NCI-H345 (cell line): Measurements from ENCODE around the gene RPS6KA5.
"Not testable (repeated sequence)": the region's sequence is repeated elsewhere in the genome, so short reads cannot be mapped to it uniquely, and the experiment has no call there.

Source experiments
- DNase-seq: peaks from one replicate; lab custom pipeline; 2025; lab: John Stamatoyannopoulos, UW

The RPS6KA5 gene

DNA sequence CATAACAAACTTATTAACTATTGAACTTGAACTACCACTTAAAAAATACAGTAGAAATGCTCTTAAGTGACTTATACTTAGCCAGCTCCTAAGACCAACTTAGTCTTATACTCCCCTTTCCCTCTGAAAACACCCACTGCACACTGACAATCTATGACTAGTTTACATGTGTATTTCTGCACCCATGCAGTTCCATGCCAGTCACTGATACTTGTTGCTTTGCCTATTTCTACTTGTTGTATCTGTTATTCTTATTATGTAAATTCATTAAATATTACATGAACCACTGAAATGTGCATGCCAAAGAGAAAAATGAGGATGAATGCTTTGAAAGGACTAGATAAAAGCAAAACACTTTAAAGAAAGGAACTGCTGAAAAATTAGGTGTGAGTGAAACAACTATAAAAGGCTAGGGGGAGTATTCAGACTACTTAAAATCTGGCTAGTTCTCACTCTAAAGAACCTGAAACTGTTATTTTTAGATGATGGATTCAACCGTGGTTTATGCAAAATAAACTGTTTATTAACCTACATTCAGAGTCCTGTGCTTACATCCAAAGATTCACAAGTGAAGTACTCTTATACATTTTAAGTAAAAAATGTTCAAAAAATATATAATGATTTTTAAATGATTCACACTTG is 74.7 kb downstream of the RPS6KA5 start:
- DNase-seq: no peak

DNA sequence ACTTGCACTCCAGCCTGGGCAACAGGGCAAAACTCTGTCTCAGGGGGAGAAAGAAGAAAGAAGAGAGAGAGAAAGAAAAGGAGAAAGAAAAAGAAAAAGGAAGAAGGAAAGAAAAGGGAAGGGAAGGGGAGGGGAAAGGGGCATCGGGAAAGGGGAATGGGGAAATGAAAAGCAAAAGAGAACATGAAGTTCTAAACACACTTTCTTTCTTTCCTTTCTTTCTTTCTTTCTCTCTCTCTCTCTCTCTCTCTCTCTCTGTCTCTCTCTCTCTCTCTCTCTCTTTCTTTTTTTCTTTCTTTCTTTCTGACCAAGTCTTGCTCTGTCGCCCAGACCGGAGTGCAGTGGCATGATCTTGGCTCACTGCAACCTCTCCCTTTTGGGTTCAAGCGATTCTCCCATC is 76.9 kb downstream of the RPS6KA5 start:
- DNase-seq: no peak

DNA sequence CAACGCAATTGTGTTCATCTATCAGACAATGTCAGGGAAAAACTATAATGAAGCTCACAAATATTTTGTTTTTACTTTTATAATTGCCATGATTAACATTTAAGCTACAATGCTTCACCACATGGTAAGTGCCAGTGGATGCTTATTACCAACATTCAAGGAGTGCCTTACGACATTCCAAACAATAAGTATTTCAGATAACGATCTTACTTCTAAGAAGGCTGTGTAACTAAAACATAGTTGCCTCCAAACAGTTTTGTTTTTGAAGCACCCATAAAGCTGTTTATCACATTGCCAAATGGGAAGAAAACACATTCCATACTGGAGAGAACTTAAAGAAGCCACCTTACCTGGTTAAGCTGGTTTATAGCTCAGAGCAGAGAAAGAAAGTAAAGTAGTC is 78.8 kb downstream of the RPS6KA5 start:
- DNase-seq: no peak

DNA sequence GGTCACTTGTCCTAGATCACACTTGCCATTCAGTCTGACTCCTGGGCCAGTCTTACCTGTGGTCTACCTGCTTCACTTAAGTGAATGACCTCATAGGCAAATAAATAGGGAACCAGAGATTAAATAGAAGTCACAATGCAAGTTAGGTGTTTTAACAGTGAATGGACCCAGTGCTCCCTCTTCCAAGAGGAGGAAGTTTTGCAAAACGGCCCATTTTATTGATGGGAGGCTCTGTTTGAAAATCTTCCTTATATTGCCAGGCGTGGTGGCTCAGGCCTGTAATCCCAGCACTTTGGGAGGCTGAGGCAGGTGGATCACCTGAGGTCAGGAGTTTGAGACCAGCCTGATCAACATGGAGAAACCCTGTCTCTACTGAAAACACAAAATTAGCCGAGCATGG is 79.8 kb downstream of the RPS6KA5 start:
- not testable (repeated sequence) for DNase-seq

DNA sequence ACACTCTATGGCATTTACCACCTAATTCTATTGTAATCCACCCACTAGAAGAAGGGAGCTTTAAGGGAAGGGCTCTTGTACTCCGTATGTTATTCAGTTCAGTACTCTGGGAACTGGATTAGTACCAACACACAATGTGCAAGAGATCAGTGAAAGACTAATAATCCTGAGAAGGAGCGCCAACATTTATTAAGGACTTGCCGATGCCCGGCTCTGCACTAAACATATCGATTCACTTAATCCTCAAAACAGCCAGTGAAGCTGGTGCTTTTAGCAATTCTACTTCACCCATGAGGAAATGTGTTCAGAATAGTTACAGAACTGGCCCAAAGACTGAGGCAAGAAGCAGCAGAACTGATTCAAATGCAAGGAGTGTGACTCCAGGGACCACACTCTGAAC is 80.9 kb downstream of the RPS6KA5 start:
- no peak for DNase-seq

DNA sequence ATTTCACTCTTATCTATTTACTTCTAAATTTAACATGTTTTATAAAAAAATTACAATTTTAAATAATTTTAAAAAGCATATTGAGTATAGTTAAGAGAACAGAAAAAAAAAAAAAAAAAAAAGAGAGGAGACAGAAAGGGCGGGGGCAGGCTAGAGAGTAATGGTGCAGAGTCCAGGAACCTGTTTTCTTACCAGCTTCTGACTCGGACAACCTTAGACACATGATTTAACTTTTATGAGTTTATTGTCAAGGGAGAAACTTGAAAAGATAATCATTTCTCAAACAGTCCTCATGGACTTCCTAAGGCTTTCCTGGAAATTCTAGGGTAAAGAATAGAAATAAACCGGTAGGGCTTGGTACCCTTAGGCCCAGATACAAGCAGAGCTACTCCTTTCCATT is 84.3 kb downstream of the RPS6KA5 start:
- no peak for DNase-seq

DNA sequence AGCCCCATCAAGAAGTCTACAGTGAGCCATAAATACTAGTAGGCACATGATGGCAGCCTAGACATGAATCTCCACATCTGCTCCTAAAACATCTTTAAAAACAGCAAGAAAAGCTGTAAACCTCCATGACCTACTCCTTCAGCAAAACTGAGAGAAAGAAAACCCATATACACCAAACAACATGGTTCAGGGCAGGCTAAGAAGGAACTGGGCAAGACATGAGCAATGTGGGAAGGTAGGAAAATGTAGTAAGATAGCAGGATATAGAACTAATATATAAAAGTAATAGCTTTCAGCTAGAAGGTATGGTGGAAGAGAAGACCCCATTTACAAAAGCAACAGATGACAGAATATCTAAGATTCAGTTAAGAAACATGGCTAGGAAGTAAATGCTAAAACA is 88.8 kb downstream of the RPS6KA5 start:
- DNase-seq: no peak

DNA sequence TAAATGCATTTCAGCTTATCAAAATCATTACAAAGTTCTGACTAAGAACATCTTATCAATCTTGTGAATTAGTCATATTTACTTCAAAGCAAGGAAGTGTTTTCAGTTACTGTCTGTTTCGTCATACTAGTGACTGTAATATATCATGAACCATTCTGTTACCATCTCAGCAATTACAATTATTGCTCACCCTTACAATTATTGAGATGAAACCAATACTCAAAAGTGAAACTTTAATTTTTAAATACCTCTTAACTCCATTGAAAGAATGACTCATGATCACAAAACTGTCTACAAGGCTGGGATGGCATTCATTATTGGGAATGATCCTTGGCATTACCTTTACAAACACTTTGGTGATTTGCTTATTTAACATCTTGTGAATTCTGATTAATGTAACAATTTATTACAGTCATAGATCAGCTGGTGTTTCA is 90.3 kb downstream of the RPS6KA5 start:
- DNase-seq: no peak

DNA sequence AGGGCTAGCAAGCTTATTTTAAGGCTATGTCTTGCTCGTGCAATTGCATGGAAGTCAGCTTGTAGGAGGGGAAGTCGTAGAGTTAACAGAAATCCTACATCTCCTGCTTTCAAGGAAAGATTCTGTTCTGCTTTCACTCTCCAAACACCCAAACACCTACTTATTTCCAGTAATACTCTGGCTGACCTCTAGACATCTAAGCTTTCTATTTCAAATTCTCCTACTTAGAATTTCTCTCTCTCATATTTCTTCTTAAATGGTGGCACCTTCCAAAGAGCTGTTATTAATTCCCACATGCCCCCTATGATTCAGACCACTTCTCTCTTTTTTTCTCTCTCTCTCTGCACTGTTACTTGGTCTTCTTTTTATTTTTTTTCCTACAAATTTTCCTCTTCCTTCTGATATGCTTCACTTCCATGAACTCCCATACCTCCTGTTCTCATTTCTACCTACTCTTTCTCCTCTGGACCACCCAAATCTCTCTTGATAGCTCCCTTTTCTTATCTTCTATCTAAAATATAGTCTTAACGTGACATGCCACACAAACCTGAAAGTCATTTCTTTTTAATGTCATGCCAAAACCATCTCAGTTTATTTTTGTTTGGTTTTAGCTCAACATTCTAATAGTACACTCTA is 90.8 kb downstream of the RPS6KA5 start:
- DNase-seq: no peak

DNA sequence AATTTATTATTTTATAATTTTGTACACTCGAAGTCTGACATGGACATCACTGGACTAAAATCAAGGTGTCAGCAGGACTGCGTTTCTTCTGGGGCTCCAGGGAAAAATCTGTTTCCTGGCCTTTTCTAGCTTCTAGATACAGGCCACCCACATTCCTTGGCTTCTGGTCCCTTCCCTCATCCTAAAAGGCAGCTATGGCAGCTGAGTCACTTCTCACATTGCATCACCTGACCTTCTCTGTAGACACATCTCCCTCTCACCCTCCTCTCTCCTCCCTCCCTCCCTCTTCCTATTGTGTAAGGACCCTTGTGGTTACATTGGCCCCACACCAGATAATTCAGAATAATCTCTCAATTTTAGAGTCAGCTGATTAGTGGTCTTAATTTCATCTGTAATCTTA is 92.4 kb downstream of the RPS6KA5 start:
- DNase-seq: no peak

DNA sequence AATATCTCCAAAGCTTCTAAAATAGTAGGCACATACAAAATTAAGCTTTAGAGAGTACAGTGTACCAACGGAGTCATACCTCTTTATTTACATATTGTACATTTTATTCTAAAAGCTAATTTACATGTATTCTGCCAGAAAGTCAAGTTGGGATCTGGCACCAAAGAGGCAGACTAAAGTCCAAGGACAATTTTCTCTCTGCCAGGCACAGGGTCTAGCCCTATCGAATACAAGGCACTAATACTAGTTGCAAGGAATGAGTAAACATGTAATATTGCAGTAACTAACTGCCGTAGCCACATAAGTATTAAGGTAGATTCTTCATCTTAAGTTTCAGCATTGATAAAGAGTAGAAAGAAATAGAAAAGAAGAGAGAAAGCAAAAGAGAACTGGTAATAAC is 93.9 kb downstream of the RPS6KA5 start:
- DNase-seq: no peak

DNA sequence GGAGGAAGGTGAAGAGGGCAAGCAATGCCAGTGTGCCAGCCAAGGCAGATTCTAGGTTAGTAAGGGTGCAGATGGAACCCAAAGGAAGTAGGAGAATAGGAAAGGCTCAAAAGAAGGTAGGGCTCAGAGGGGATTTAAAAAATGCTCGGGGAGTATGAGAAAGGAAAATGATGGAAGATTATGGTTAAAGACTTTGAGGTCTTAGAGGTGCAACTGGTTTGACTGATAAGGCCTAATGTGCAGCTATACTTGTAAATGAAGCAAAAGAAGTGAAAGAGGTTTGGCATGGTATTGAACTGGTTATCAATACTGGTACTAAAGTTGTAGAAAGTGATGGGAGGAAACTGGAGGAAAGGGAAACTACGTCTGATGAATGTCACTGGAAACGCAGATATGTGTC is 94.7 kb downstream of the RPS6KA5 start:
- no peak for DNase-seq

DNA sequence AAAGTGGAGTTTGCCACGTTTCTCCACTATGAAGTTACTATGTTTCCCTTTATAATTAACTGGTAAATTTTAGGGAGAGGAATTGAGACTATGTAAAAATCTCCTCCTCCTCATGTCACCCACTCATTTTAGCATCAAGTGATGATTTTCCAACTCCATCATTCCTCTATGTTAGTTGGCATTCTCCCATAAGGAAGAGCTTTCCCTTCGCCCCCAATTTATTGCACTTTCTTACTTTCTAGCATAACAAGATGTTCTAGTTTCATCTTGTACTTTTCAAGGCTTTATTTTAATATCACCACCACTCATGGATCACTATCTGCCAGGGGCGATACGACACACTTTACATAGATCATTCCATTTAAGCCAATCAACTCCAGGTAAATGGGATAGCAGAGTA is 97.1 kb downstream of the RPS6KA5 start:
- no peak for DNase-seq

DNA sequence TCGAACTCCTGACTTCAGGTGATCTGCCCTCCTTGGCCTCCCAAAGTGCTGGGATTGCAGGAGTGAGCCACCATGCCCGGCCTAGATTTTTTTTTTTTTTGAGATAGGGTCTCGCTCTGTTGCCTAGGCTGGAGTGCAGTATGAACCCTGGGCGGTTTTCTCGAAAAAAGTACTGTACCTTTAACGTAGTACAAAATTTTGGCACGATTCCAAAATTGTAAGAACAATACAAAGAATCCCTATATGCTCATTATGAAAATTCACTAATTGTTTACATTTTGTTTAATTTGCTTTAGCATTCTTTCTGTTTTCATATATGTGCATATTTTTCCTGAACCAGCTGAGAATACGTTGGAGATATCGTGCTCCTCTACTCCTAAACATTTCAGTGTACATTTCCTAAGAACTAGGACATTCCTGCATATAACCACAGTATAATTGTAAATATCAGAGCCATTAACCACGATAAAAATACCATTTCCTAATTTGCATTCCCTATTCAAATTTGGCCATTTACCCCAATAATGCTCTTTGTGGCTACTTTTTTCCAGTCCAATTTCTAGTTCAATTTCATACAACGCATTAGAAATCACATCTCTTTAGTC is 97.8 kb downstream of the RPS6KA5 start:
- DNase-seq: no peak

DNA sequence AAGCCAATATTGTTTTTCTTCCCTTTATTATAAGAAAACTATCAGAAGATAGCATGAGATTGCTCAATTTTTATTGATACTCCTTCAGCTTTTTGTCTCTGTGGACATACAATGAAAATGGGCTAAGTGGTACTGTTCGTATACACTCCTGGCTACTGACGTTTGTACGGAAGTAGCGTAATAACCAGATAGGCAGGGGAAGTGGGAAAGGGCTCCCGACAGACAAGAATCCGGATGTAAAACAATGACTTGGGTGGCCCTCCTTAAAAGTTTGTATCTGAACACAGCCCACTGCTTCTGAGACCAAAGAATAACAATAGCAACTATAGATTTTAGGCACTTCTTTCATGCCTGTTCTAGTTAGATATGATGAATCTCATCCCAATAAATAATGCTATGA is 99.6 kb downstream of the RPS6KA5 start:
- no peak for DNase-seq

DNA sequence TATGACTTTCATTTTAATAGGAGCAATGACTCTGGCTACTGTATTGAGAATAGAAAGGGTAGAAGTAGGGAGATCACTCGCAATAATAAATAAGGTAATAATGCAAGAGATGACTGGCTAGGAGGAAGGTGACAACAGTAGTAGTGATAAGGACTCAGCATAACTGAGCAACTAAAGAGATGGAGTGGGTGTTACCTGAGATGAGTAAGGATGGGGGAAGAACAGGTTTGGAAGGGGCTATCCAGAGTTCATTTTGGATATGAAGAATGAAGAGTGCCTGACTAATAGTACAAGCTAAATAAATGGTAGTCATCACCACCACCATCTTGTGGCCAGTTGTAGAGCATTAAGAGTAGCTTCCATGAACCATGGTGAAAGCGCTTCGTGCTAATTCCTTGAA is 101.1 kb downstream of the RPS6KA5 start:
- no peak for DNase-seq

DNA sequence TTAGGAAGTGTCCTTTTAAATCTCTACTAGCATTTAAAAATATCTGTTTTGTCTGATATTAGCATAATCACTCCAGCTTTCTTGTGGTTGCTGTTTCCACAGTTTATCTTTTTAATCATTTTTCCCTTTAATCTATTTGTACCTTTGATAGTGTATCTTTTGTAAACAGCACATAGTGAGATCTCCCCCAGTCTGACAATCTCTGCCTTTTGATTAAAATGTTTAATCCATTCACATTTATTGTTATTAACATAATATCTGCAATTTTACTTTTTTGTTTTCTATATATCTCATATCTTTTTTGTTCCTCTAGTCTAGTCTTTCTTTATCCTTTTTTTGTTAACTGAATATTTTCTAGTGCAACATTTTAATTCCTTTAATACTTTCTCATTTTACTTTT is 104.2 kb downstream of the RPS6KA5 start:
- DNase-seq: no peak

DNA sequence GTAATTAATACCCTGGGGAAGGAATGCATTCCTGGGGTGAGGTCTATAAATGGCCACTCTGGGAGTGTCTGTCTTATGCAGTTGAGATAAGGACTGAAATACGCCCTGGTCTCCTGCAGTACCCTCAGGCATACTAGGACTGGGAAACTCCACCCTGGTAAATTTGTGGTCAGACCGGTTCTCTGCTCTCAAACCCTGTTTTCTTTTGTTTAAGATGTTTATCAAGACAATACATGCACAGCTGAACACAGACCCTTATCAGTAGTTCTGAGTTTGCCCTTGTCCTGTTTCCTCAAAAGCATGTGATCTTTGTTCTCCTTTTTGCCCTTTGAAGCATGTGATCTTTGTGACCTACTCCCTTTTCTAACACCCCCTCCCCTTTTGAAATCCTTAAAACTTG is 106.8 kb downstream of the RPS6KA5 start:
- not testable (repeated sequence) for DNase-seq

DNA sequence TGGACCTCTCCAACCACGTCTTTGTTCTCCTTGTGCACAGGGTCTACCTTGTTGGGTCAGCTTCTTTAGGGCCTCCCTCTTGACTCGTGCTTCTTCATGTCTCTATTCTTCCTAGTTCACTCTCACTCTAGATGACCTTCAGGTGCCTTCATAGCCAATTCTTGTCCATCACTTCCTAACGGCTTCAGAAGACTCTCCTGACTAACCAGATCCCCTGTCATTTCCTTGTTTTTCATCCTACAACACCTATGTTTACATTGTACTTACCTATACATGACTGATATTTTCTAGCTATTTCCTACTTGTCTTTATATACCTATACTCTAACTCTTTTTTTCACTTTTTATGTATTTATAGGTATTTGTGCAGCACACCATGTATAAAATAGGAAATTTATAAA is 117.1 kb downstream of the RPS6KA5 start:
- DNase-seq: no peak

DNA sequence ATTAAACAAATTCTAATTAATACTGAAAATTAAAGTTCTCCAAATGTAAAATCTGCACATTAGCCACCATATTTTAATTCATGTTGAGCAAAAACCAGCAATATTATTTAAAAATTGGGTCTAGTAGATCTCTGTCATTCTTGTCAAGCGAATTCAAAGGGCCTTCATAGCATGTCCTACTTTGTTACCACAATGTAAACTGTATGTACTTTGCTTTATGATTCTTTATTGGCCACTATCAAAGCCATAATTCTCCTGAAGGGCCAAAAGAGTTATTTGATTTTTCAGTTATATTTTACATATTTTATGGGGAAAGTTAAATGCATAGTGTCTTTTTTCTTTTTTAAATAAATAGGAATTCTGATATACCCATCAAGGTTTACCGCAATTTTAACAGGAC is 117.9 kb downstream of the RPS6KA5 start:
- no peak for DNase-seq

DNA sequence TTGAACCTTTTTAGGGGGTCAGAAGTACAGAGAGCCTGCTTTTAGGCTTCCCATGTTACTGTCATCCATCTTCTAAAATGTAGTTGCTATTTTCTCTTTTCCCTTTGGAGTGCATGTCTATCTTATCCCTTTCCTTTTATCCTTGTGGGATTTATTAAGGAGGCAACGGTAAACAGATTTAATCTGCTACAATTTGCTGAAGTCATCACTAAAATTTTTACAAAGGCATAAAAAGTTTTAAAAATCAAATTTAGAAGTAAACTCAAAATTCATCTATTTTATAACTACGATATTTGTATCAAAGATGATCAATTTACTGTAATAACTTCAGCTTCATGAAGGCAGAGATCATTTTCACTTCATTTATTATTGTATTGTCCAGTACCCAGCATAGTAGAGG is 118.7 kb downstream of the RPS6KA5 start:
- no peak for DNase-seq

DNA sequence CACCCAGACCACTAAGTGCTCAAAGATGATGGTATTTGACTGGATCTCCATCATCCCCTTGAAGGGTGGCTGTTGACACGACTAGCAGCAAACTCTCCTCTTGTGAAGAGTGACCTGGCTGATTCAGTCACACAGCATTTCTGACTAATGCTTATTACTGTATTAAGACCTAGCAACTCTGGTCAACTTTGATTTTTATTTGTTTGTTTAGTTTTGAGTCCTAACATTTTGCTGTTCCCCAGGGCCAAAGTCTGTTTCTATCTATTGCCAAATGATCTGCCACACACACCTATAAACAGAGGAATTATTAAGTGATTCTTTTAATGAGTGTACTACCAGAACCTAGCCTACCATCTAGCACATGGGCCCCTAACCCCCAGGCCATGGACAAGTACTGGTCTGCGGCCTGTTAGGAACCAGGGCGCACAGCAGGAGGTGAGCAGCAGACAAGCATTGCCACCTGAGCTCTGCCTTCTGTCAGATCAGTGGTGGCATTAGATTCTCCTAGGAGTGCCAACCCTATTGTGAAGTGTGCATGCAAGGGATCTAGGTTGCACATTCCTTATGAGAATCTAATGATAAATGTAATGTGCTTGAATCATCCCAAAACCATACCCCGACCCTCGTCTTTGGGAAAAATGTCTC is 120.0 kb downstream of the RPS6KA5 start:
- DNase-seq: no peak

DNA sequence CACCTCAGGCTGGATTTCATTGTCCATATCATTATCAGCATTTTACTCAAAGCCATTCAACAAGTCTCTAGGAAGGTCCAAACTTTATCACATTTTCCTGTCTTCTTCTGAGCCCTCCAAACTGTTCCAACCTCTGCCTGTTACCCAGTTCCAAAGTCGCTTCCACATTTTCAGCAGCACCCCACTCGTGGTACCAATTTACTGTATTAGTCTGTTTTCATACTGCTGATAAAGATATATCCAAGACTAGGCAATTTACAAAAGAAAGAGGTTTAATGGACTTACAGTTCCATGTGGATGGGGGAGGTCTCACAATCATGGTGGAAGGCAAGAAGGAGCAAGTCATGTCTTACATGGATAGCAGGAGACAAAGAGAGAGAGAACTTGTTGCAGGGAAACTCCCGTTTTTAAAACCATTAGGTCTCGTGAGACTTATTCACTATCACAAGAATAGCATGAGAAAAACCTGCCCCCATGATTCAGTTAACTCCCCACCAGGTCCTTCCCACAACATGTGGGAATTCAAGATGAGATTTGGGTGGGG is 121.1 kb downstream of the RPS6KA5 start:
- DNase-seq: not testable (repeated sequence)
